Measurements from ENCODE around the gene DLG2. TPM values are rescaled to one million over a fixed set of nuclear protein-coding genes. Genes with fewer than 3 reads are reported as not detected.

Gene DLG2
- total RNA-seq, 3 donors from 2014 or later (not counting 1 experiment from before 2014, with no cell fraction given): 1.7 to 2.9 (median 2.2) TPM

GRCh38 chr11:84105148-84105547, 1522.0 kb downstream of the DLG2 start:
- intact Hi-C loops (cut with micrococcal nuclease): no loop called here
- no peaks in the 10 kb centered on the region for H3K36me3 ChIP-seq (ENCODE audit: control insufficient read depth, insufficient read depth, low read length)
- DNase-seq (no peak), ATAC-seq (no peak)
- no peak overlapping the region for H3K27ac ChIP-seq (ENCODE audit: low read length)
- no peaks in the 10 kb centered on the region for H3K4me1 ChIP-seq (ENCODE audit: control insufficient read depth, insufficient read depth, low read length)
- H3K9me3 Mint-ChIP-seq: peaks cover 7 to 11% of the 10 kb centered on the region in 2 donors
- TF ChIP-seq, protein P1, sequence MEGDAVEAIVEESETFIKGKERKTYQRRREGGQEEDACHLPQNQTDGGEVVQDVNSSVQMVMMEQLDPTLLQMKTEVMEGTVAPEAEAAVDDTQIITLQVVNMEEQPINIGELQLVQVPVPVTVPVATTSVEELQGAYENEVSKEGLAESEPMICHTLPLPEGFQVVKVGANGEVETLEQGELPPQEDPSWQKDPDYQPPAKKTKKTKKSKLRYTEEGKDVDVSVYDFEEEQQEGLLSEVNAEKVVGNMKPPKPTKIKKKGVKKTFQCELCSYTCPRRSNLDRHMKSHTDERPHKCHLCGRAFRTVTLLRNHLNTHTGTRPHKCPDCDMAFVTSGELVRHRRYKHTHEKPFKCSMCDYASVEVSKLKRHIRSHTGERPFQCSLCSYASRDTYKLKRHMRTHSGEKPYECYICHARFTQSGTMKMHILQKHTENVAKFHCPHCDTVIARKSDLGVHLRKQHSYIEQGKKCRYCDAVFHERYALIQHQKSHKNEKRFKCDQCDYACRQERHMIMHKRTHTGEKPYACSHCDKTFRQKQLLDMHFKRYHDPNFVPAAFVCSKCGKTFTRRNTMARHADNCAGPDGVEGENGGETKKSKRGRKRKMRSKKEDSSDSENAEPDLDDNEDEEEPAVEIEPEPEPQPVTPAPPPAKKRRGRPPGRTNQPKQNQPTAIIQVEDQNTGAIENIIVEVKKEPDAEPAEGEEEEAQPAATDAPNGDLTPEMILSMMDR (IDR thresholded peaks at IDR 0.05): no peak
- 72% methylated on average over 2 of the region's 3 CpGs for WGBS (ENCODE audit: insufficient coverage)
- H3K4me3 ChIP-seq (ENCODE audit: low read length): no peak overlapping the region
- no peaks in the 10 kb centered on the region for H3K4me1 Mint-ChIP-seq
- H3K27me3 ChIP-seq (ENCODE audit: control insufficient read depth, insufficient read depth, low read length): no peaks in the 10 kb centered on the region
- no peaks in the 10 kb centered on the region for H3K36me3 Mint-ChIP-seq
- H3K9me3 ChIP-seq (ENCODE audit: control insufficient read depth, insufficient read depth, low read length): no peaks in the 10 kb centered on the region
- no peak overlapping the region for H3K4me3 Mint-ChIP-seq
- H3K27ac Mint-ChIP-seq: no peak overlapping the region
- no peaks in the 10 kb centered on the region for H3K27me3 Mint-ChIP-seq (ENCODE audit: low read depth in 2 of 2)

DNA sequence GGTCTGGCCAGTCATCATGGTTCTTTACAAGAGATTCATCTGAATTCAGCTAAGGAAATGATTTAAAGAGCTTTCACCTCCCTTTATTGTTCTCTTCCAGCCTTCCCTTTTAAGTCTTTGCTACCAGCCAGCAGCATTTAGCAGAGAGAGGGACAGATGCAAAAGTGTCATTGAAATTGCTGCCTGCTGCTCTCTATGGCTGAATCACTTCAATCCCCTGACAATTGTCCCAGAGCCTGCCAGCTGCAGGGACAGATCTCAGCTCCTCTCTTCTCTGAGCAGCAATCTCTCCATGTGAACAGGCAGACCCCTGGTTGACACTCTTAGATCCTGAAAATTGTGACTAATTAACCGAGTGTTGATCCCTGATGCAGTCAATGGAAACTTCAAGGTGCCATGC, 1524.0 kb downstream of the DLG2 start:
- ATAC-seq: no peak
- H3K27me3 Mint-ChIP-seq (ENCODE audit: low read depth in 2 of 2): no peaks in the 10 kb centered on the region
- Histone ChIP-seq H3K9me3 (ENCODE audit: control insufficient read depth, insufficient read depth, low read length) (no peaks in the 10 kb centered on the region), H3K4me1 (ENCODE audit: control insufficient read depth, insufficient read depth, low read length) (no peaks in the 10 kb centered on the region), H3K36me3 (ENCODE audit: control insufficient read depth, insufficient read depth, low read length) (no peaks in the 10 kb centered on the region), H3K4me3 (ENCODE audit: low read length) (no peak overlapping the region), H3K27ac (ENCODE audit: low read length) (no peak overlapping the region), H3K27me3 (ENCODE audit: control insufficient read depth, insufficient read depth, low read length) (no peaks in the 10 kb centered on the region)
- H3K4me1 Mint-ChIP-seq: no peaks in the 10 kb centered on the region
- H3K36me3 Mint-ChIP-seq: no peaks in the 10 kb centered on the region
- intact Hi-C loops (cut with micrococcal nuclease): no loop called here
- no peak for DNase-seq
- H3K4me3 Mint-ChIP-seq: no peak overlapping the region
- WGBS (ENCODE audit: insufficient coverage): 43% methylated on average over 1 of the region's 1 CpG
- TF ChIP-seq, protein P1 (IDR thresholded peaks at IDR 0.05): no peak
- no peak overlapping the region for H3K27ac Mint-ChIP-seq
- H3K9me3 Mint-ChIP-seq: peaks cover 10 to 11% of the 10 kb centered on the region in 2 donors

GRCh38 chr11:84097186-84097585, 1530.0 kb downstream of the DLG2 start:
- no peaks in the 10 kb centered on the region for H3K27me3 Mint-ChIP-seq (ENCODE audit: low read depth in 2 of 2)
- peaks cover 15 to 17% of the 10 kb centered on the region in 2 donors for H3K9me3 Mint-ChIP-seq
- intact Hi-C loops (cut with micrococcal nuclease): no loop called here
- Histone ChIP-seq H3K27ac (ENCODE audit: low read length) (no peak overlapping the region), H3K27me3 (ENCODE audit: control insufficient read depth, insufficient read depth, low read length) (no peaks in the 10 kb centered on the region), H3K9me3 (ENCODE audit: control insufficient read depth, insufficient read depth, low read length) (no peaks in the 10 kb centered on the region), H3K36me3 (ENCODE audit: control insufficient read depth, insufficient read depth, low read length) (no peaks in the 10 kb centered on the region), H3K4me1 (ENCODE audit: control insufficient read depth, insufficient read depth, low read length) (no peaks in the 10 kb centered on the region), H3K4me3 (ENCODE audit: low read length) (no peak overlapping the region)
- 80% methylated on average over 3 of the region's 3 CpGs for WGBS (ENCODE audit: insufficient coverage)
- H3K36me3 Mint-ChIP-seq: no peaks in the 10 kb centered on the region
- TF ChIP-seq, protein P1 (IDR thresholded peaks at IDR 0.05): no peak
- H3K4me1 Mint-ChIP-seq: no peaks in the 10 kb centered on the region
- DNase-seq: no peak
- H3K4me3 Mint-ChIP-seq: no peak overlapping the region
- ATAC-seq: no peak
- H3K27ac Mint-ChIP-seq: no peak overlapping the region

GRCh38 chr11:84091212-84091986, 1535.7 kb downstream of the DLG2 start:
- H3K27ac Mint-ChIP-seq: no peak overlapping the region
- H3K4me3 ChIP-seq (ENCODE audit: low read length): no peak overlapping the region
- H3K4me1 ChIP-seq (ENCODE audit: control insufficient read depth, insufficient read depth, low read length): no peaks in the 10 kb centered on the region
- intact Hi-C loops (cut with micrococcal nuclease): no loop called here
- no peak for ATAC-seq
- no peaks in the 10 kb centered on the region for H3K4me1 Mint-ChIP-seq
- no peaks in the 10 kb centered on the region for H3K36me3 ChIP-seq (ENCODE audit: control insufficient read depth, insufficient read depth, low read length)
- H3K9me3 Mint-ChIP-seq: peaks cover 9 to 15% of the 10 kb centered on the region in 2 donors
- DNase-seq: no peak
- no peak overlapping the region for H3K4me3 Mint-ChIP-seq
- 82% methylated on average over 7 of the region's 7 CpGs for WGBS (ENCODE audit: insufficient coverage)
- H3K27me3 ChIP-seq (ENCODE audit: control insufficient read depth, insufficient read depth, low read length): no peaks in the 10 kb centered on the region
- no peaks in the 10 kb centered on the region for H3K36me3 Mint-ChIP-seq
- H3K9me3 ChIP-seq (ENCODE audit: control insufficient read depth, insufficient read depth, low read length): no peaks in the 10 kb centered on the region
- TF ChIP-seq, protein P1 (IDR thresholded peaks at IDR 0.05): no peak
- no peak overlapping the region for H3K27ac ChIP-seq (ENCODE audit: low read length)
- H3K27me3 Mint-ChIP-seq (ENCODE audit: low read depth in 2 of 2): no peaks in the 10 kb centered on the region
